Glomerular visceral epithelial cell (primary cell): ENCODE data around the gene MARK4.
A peak's percentile ranks its signal among the peaks of the same experiment; 100 is the strongest.

Source experiments
- DNase-seq: peaks from one replicate; pipeline ENCODE4 v3.0.0-alpha.2; 2016; ENCODE audit errors: extremely low spot score

MARK4 gene

GRCh38 chr19:45340232-45340898 lies 89.3 kb downstream of the MARK4 start, which contains the start of gene KLC3:
TSS of gene KLC3 (plus strand) at chr19:45340750. CDS start at chr19:45345542, 4,792 bp downstream.
- peak; percentile 49 for DNase-seq

GRCh38 chr19:45340899-45341453 lies 89.9 kb downstream of the MARK4 start:
- no peak for DNase-seq

GRCh38 chr19:45342911-45343310 lies 91.8 kb downstream of the MARK4 start:
- DNase-seq: no peak

DNA sequence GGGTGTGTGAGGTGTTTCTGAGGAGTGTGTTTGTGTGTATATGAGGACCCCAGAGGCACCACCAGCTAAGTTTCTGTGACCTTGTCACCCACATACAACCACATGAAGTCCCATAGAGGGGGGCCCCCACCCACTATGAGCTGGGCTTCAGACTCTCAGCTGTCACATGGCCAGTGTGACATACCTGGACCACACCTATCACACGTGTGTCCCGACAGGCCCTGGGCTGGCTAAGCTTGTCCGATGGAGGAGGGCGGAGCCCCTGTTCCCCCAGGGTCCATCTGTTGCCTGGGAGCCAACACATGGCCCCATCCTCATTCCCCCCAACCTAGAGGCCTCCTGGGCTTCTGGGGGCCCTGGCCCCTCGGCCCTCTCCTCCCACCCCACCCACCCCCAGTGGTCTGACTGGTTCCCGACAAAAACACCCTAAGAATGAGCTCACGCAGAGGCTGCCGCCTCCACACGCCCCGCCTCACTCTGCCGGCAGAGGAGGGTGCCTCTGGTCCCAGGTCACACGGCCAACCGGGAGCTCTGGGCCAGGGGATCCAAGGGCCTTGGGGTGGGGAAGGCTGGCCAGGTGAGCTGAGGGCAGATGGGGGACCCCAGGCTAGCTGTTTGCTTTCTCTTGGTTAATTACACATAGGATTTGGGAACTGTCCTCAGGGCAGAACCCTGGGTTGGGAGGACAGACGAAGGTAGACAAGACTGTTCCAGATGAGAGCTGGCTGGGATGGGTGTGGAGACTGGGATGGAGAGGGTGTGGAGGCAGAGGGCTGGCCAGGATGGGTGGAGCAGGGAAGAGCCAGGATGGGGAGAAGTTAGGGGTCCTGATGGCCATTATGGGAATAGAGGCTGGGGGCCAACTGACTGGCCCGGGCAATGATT lies 93.8 kb downstream of the MARK4 start:
- no peak for DNase-seq

- DNase-seq: no peak
These were observed 94.4 kb downstream of the MARK4 start for GRCh38 chr19:45345506-45345860.

- DNase-seq: no peak
These were observed 95.4 kb downstream of the MARK4 start for GRCh38 chr19:45346449-45346848.

GRCh38 chr19:45347570-45348366 lies 96.7 kb downstream of the MARK4 start:
- no peak for DNase-seq

DNA sequence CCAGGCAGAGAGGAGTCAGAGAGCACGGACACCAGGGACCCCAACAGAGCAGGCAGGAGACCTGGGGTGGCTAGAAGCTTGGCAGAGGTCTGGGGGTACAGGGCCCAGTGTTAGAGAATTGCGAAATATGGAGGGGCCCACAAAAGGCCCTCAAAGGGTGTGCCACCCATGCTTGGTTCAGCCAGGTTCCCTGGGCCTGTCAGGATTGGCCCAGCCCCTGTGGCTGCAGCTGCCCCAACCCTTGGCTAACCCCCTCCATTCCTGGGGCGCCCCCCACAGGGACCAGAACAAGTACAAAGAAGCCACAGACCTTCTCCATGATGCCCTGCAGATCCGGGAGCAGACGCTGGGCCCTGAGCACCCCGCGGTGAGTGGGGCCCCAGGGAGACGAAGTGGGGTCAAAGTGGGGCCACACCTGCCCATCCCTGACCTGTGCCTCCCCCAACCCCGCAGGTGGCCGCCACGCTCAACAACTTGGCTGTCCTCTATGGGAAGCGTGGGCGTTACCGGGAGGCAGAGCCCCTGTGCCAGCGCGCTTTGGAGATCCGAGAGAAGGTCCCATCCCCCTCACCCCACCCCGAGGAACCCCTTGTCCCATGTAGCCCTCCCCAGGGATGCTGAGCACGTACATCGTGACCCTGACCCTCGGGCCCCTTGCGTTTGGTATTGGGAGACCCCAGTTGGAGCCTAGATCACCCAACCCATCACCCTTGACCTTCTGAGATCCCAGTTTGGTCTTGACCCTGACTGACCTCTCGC lies 97.5 kb downstream of the MARK4 start:
- no peak for DNase-seq

GRCh38 chr19:45349126-45349415 lies 98.0 kb downstream of the MARK4 start:
- DNase-seq: no peak

DNA sequence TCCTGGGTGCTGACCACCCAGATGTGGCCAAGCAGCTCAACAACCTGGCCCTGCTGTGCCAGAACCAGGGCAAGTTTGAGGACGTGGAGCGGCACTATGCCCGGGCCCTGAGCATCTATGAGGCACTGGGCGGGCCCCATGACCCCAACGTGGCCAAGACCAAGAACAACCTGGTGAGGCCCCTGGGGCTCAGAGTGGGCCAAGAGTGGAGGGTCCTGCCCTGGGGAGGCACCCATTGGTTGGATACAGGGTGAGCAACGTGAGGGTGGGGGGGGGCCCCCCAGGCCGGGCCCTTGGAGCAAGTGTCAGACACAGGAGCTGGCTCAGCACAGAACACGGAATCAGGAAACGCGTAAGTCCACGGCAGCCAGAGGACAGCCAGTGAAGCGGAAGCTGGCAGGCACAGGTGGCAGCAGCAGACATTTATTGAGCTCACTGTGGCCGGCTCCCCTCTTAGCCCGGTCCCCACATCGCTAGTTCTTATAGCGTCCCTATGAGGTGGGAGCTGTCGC lies 98.4 kb downstream of the MARK4 start:
- no peak for DNase-seq

- no peak for DNase-seq
These were observed 99.5 kb downstream of the MARK4 start for GRCh38 chr19:45350477-45351058.

- DNase-seq: no peak
These were observed 100.4 kb downstream of the MARK4 start for GRCh38 chr19:45351401-45351952.

DNA sequence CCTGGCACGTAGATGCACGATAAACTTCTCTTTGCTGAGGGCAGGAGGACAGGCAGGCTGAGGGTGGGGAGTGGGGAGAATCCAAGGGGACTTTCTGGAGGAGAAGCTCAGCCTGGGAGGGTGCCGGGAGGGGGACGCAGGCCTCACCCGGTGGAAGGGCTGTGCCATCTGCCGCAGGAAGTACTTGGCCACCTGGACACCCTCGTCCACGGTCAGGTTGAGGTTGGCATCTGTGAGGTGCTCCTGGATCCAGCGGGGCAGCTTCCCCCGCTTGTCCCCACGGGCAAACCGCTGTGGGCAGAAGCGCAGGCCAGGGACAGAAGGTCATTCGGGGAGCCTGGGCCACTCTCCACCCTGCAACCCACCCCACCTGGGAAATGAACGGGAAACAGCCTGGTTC lies 101.0 kb downstream of the MARK4 start:
- DNase-seq: no peak

DNA sequence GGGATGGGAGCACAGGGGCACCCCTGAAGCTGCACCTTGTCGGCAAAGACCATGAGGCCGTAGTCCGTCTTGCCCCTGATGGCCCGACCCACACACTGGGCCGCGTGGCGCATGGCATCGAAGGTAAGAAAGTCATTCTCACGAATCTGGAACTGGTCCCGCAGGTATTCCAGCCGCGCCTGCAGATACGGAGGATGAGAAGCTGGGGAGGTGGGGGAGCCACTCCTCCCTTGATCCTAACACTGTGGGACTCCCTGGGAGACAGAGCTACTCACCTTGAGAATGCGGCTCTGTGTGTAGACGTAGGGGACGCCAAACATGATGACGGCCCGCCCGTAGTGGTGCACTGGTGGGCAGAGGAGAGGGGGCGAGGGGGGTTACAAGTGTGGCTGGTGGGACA lies 101.4 kb downstream of the MARK4 start:
- DNase-seq: no peak

- DNase-seq: no peak
These were observed 102.1 kb downstream of the MARK4 start for GRCh38 chr19:45352914-45353796.

- DNase-seq: no peak
These were observed 103.3 kb downstream of the MARK4 start for GRCh38 chr19:45354241-45354842.
